Iris pigment epithelial cell (primary cell): ENCODE measurements around the gene TMEM178B.

Source experiments
- DNase-seq: peaks from one replicate; pipeline ENCODE4 v3.0.0-alpha.2; 2011; ENCODE audit warnings: low read depth

TMEM178B gene

GRCh38 chr7:141477865-141478264 is 404.0 kb downstream of the TMEM178B start:
- no peak for DNase-seq

- no peak for DNase-seq
Measured at GRCh38 chr7:141478845-141479244, 405.0 kb downstream of the TMEM178B start.

- DNase-seq, result no peak
Measured at GRCh38 chr7:141480953-141481352, 407.1 kb downstream of the TMEM178B start.

DNA sequence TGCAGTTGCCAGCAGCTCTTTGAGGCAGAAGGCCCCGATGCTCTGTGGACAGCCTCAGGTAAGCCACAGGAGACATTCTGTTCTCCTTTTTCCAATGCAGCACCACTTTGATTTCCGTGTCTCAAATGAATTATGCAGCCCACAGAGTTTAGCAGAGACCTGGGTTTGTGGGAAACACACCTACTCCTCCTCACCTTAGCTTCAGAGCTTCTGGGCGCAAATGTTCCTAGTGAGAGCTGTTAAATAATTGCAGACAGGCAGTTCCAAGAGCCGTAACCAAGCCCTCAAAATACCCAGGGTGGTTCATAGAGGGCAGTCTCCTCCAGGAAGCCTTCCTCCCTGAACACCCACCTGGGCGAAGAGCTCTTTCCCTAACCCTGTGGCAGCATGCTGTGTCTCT is 408.1 kb downstream of the TMEM178B start:
- no peak for DNase-seq

- DNase-seq, result no peak
Measured at GRCh38 chr7:141483044-141483443, 409.2 kb downstream of the TMEM178B start.

GRCh38 chr7:141484907-141485306 is 411.0 kb downstream of the TMEM178B start:
- DNase-seq, result no peak

DNA sequence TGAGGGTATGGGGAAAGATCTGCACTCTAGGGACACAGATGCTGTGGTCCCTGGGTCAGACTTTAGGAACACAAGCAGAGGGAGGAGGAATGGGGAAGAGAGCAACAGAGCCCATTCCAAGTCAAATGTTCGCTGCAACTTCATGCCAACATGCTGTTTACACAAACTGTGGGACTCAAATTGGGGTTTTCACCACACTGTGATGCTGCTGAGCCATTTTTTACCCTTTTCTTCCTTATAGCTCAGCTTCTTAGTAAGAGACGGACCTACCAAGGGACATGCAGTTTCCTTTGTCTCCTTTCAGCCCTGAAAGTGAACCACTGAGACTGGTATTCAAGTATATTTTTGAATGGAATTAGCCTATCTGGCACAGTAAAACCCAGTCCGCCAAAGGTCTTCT is 413.1 kb downstream of the TMEM178B start:
- DNase-seq, result no peak

- DNase-seq, result no peak
Measured at GRCh38 chr7:141490474-141490873, 416.6 kb downstream of the TMEM178B start.

DNA sequence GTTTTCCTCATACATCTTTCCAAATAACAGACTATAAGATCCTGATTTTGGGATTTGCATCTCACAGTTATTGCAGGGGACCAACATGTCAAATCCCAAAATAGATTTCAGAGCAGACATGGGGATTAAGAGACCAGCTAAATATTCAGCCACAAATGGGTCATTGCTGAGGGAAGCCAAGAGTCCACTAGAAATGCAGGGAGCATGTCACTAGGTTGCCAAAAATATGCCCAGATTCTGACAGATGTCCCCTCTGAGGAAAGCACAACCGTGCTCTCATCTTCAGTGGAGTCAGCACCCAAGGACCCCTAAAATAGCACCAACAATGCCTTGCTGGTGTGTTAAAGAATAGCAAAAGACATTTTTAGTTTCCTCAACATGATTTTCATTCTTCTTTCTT is 421.2 kb downstream of the TMEM178B start:
- no peak for DNase-seq

GRCh38 chr7:141497391-141497790 is 423.5 kb downstream of the TMEM178B start:
- no peak for DNase-seq

DNA sequence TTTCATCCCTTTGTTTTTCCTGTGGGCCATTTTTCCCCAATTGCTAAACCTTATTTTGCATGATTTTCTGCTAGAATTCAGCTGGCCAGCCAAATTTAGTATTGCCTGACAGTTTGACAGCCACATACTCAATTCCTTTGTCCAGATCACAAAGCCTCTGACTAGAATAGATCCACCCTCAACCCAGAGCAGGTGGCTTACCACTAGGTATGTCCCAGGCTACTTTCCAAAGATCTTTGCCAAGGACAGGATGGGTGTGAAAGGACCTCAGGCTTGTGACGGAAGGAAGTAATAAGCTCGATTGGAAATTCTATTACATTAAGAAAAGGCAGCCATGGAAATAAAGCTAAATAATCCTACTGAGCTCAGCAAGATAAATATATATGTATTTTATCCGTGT is 426.7 kb downstream of the TMEM178B start:
- DNase-seq, result no peak

DNA sequence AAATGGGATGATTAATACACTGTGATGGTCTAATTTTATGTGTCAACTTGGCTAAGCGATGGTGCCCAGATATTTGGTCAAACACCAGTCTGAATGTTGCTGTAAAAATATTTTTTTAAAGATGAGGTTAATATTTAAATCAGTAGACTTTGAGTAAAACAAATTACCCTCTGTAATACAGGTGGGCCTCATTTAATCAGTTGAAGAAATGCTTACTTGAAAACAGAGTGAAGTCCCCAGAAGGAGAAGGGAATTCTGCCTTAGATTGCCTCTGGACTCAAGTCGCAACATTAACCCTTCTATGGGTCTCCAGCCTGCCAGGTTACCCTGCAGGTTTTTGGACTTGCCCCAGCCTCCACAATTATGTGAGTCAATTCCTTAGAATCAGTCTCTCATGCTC is 427.6 kb downstream of the TMEM178B start:
- DNase-seq, result no peak

DNA sequence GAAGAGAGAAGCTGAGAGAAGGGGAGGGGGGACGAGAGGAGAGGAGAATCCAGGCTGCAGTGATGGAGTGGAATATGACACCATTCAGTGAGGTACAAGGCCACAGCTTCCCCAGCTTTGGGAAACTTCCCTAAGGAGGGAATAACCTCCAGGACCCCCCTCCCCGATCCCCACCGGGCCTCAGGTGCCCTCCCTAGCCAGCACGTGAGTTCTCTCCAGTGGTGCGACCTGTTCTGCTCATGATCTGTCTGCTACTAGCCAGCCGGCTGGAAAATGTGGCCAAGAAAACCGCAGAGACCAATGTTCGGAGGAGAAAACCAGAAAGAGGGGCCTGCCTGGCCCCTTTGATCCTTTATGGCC is 437.4 kb downstream of the TMEM178B start:
- no peak for DNase-seq

DNA sequence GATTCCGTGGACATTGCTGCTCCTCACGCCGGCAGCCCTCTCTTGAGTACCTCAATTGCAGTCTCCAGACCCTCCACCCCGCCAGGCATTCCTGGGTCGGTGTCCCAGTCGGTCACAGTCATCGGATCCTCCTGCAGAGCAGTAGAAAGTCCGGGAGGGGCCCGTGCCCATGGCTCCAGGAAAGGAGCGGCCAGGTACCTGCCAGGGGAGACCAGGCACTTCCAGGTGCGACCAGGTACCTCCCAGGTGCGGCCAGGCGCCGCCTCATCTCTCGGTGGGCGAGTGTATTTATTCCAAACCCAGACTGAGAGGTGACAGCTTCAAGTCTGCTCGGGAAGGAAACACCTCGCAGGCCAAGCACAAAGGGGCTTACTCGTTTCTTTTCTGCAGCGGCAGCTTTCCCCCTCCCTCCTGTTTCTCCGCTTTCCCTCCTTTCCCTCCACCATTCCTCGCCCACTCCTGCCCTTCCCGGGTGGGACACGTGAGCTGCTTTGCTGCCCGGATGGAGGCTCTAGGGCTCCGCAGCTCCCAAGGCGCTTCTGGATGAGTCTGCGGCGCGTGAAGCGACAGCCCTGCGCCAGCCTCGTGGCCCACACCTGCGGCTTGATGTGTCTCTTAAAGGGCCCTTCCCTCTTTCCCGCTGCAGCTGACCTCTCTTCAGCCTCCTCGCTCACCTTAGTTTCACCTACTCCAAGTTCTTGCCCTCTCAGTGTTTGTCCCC is 438.0 kb downstream of the TMEM178B start:
- DNase-seq, result no peak

- no peak for DNase-seq
Measured at GRCh38 chr7:141512597-141512996, 438.7 kb downstream of the TMEM178B start.

GRCh38 chr7:141513720-141514119 is 439.9 kb downstream of the TMEM178B start:
- no peak for DNase-seq

DNA sequence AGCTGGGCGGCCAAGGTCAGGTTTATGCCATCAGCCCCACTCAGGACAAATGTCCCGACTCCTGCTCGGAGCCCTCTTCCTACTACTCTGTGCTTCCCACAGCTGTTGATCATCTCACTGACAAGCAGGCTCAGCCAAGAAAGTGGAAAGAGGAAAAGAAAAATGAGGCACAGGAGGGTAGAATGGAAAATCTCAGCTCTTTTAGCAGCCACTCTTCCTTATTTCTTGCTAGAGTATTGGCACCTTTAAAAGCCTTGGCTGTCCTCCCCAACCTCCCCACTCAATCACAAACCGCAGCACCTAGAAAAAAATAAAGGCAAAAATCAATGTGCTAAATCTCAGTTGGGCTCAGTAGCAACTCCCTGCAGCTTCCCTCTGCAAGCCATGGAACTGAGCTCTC is 442.1 kb downstream of the TMEM178B start:
- no peak for DNase-seq

GRCh38 chr7:141519623-141520022 is 445.8 kb downstream of the TMEM178B start:
- DNase-seq, result no peak

- DNase-seq, result no peak
Measured at GRCh38 chr7:141522657-141523342, 448.9 kb downstream of the TMEM178B start.

DNA sequence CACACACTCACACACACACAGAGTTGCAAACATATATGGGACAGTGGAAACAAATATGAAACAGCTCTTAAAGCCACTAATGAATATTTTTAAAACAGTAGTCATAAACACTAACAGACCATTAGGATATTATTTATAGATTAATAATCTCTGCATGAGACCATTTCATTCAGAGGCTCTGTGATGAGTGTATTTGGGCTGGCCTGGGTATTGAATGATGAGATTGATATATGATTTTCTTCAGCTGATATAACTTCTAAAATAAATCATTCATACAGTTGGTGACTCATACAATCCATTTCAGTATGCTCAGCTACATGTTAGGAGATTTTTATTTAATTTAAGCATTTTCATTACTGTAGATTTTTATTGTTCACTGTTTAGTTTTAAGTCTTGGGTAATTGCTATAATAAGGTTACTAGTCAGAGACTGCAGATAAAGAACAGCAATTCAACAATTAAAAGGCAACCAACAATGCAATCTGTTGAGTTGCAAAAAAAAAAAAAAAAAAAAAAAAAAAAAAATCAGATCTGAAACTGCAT is 452.2 kb downstream of the TMEM178B start:
- no peak for DNase-seq

DNA sequence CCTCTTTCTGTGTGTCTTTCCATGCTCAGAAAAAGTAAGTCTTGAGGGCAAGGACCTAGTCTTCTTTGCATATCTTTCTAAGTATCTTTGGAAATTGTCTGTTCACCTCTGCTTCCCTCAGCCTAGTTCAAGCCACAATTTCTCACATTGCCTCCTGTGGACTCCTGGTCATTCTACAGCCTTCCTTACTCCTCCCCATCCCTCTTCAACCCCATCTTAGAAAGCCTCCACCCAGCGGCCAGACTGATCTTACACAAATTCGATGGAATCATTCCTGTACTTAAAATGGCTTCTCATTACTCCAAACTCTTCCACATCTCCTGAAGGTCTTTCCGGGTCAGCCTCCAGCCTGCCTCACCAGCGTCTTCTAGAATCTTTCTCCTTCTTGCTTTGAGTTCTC is 453.2 kb downstream of the TMEM178B start:
- no peak for DNase-seq

GRCh38 chr7:141528399-141528798 is 454.5 kb downstream of the TMEM178B start:
- DNase-seq, result no peak
